ENCODE measurements around the gene EGR4.
"Not testable (repeated sequence)": the region's sequence is repeated elsewhere in the genome, so short reads cannot be mapped to it uniquely, and the experiment has no call there.

EGR4 gene

DNA sequence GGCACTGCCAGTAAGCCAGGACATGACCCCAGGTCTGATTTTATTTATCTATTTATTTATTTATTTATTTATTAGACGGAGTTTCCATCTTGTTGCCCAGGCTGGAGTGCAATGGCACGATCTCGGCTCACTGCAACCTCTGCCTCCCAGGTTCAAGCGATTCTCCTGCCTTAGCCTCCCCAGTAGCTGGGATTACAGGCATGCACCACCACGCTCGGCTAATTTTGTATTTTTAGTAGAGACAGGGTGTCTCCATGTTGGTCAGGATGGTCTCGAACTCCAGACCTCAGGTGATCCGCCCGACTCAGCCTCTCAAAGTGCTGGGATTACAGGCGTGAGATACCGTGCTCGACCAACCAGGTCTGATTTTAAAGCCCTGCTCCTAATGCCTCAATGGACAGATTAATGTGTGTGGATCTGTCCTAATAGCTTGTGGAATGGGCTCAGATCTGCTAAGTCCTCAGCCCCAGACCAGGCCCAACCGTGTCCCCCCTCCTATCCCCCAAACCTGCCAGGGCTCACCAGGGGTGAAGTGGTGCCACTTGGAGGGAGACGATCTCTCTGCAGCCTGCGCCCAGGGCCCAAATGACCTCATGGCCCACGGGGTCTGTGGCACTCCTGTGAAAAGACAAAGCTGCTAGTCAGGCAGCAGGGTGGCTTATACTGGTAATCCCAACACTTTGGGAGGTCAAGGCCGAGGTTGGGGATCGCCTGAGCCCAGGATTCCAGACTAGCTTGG lies 30.5 kb downstream of the EGR4 start:
- not testable (repeated sequence) for DNase-seq

DNA sequence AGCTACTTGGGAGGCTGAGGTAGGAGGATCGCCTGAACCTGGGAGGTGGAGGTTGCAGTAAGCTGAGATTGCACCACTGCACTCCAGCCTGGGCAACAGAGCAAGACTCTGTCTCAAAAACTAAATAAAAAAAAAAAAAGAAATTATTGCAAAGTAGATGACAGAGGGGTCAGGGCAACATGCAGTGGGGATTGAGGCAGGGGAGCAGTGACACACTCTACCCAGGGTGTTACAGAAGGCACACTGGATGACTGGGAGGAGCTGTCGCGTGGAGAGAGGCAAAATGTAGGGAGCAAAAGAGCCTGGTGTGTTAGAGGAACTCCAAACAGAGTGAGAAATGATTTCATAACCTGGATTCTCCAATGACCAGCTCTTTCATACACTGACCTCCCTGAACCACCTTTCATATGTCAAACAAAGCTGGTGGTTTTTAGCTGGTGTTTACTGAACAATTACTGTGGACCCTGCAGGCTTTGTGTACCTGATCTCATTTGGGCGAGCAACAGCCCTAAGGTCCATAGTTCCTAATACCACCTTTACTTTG lies 31.2 kb downstream of the EGR4 start:
- DNase-seq: peak; percentile 45

DNA sequence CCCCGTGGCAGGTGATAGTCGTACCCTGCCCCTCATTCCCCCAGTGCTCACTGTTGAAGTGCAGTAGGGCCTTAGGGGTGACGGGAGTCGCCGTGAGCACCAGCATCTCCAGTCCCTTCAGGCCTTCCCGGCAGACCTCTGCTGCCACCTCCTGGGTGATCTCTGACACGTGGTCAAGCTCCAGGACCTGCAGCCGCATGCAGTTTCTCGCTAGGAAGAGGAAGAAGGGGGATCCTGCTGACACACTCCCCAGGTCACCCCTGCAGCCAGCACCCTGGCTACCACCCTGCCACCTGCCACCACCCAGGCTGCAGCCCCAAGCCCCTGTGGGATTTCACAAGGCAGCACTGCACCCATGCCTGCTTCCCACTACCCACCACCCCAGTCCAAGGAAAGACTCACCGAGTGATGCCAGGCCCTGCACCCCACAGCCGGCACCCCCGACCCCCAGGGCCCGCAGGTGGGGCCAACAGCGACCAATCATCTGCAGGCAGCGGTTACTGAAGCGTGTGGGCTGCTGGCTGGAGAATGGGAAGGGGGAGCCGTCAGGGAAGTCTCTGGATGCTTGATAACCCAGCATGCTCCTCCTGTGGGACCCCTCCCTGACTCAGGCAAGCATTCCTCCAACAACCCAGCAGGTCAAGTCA lies 32.9 kb downstream of the EGR4 start:
- DNase-seq: no peak

DNA sequence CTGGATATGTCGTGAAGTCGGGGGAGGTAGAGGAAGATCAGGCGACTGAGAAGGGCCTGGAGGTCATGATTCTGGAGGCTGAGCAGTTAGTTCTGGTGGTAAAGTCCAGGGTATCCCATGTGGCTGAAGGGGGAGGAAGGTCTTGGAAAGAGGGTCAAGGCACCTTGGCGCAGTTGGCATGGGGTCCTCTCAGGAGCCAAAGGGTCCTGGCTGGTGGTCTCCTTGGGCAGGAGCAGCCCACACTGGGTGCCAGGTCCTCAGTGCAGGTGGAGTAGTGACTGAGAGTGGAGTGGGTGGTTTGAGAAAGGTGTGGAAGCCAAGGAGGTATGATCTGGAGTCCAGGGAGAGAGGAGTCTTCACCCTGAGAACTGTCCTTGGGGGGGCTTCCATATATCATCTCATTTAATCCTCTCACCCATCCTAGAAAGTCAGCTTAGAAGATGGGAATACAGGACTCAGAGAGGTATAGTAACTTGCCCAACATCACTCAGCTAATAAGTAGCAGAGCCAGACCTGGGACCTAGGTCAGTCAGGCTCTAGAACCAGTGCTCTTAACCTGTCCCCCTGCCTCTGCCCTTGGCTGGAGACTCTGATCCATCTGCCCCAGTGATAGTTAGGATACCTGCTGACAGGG lies 33.5 kb downstream of the EGR4 start:
- DNase-seq: no peak

DNA sequence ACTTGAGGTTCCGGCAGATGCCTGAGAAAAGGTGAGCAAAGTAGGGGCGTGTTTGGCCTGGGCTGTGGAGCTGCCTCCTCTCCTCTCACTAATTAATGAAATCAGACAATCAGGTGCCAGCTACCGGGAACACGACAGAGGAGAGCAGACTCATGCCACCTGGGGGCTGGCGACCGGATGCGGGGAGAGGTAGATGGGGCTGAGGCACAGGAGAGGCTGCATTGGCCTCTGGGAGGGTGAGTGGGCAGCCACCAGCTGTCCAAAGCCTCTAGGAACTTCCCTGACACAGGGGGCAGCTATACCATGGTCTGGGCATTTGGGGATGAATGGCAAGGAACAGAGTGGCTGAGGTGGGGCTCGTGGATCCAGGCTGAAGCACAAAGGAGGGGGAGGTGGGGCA lies 34.1 kb downstream of the EGR4 start:
- no peak for DNase-seq

DNA sequence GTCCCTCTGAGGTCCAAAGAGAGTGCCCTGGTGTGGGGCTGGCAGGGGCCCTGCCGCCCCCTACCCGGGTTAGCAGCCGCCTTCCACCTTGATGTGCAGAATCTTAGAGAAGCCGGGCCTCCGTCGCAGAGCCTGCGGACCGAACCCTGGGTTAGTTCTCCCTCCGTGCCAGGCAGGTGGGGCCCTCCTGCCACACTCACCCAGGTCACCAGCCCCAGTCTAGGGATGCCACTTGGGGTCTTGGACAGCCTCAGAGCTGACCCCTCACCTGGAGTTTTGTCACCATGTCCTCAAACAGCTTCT lies 34.5 kb downstream of the EGR4 start:
- DNase-seq: no peak

DNA sequence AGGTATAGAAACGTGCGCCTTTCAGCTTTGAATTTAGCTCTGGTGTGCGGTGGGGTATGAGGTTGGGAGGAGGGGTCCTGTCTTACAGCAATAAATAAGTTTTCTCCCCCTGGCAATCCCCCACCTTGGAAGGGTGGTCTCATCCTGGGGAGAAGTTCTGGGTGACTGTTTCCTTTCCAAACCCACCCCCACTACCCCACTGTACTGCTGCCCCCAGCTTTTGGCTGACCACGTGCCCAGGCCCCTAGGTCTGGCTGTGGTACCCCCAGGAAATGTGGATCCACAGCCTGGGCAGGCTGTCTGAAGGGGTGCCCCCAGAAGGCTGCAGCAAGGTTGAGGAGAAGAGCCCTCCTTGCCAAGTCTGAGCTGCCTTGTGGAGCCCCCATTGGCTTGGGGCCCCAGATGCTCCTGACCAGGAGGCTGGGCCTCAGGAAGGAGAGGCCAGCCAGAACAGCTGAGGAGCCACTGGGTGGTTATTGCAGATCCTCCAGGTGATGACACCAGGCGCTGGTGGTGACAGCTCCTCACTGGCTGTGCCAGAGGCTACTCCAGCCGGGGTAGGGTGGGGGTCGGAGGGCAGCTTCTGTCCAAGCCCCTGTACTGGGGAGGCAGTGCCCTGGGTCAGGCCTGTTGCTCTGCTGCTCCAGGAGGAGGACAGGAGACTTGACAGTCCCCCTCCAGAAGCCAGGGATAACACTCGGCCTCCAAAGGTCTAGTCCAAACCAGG lies 35.0 kb downstream of the EGR4 start:
- DNase-seq: no peak

DNA sequence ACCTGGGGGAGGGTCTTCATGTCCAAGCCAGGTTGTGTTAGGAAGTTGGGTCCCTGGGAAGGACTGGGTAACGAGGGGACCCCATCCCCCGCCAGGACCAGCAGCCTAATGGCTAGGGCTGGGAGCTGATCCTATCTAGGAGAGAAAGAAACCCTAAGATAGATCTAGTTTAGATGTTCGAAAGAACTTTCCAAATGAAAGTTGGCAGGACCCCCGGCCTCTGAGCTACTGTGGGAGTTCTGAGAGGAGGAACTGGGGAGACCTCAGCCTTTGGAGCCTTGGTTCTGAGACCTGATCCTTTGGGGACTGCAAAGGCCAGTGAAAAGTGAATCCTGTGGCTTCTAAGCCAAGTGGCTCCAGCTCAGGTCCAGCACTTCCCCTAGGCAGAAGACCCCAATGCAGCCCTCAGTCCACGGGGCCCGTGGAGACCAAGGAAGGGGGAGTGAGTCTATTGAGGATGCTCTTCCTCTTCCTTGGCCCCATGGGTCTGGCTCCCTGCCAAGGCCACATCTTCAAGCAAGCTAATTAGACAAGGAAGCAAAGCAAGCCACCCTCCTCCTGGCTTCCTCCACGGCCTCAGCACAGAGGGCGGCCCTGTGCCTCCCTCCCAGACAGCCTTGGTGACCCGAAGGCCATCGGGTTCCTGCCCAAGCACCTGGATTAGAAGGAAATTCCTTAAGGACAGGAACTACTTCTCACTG lies 35.8 kb downstream of the EGR4 start:
- DNase-seq: no peak

DNA sequence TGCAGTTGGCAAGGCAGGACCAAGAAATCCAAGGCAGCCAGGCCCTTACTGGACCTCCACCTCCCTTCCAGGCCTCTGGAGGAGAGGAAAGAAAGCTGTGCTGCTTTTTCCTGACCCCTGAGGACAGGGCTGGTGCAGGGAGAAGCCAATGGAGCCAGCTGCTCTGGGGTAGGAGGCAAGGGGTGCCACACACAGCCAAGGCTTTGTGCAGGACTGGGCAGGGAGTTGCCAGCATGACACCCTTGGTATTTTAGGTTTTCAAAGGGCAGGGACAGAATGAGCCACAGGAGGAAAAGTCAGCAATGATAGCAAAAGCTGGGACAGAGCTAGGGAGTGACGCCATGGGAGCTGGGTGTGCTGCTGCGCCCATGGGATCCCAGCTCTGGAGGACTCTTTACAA lies 36.3 kb downstream of the EGR4 start:
- no peak for DNase-seq

DNA sequence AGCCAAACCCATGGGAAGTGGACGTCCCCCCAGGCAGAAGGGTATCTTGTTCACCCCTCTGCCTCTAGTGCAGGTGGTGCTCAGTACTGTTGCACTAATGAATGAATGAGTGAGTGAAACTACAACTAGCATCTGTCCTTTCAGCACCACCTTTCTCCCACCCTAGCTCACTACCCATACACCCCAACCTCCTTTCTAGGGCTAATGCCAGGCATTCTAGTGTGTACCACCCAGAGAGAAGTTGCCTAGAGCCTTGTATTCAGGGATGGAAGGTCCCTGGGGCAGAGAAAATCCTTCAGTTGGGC lies 36.8 kb downstream of the EGR4 start:
- no peak for DNase-seq

DNA sequence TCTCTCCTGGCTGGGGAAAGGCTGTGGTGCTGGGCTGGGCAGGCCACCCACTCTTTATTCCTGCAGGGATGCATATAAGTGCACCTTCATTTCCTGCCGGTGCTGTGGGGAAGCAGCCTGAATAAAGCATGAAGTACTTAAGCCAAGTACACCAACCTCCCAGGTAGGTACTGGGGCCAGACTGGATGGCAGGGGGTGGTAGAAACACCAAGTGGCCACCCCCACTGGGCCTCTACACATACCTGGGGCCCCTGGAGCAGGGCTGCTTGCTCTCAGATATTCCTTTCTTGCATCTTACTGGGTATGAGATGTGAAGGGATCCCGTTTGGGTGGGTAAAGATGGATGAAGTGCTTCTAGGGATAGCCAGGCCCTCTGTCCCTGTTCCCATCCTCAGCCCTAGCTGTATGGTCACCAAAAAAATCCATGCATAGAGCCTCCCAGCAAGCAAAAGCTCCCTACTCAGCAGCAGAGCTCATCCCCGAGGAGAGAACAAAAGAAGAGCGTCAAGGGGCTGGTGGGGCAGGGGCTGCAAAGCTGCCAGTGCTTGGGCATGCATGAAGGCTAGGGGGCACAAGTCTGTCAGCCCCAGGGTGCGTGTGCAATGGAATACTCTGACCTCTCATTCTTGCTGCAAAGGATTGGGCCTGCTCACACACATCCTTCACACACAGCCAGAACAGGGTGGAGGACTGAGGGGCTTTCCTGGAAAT lies 37.3 kb downstream of the EGR4 start:
- no peak for DNase-seq

DNA sequence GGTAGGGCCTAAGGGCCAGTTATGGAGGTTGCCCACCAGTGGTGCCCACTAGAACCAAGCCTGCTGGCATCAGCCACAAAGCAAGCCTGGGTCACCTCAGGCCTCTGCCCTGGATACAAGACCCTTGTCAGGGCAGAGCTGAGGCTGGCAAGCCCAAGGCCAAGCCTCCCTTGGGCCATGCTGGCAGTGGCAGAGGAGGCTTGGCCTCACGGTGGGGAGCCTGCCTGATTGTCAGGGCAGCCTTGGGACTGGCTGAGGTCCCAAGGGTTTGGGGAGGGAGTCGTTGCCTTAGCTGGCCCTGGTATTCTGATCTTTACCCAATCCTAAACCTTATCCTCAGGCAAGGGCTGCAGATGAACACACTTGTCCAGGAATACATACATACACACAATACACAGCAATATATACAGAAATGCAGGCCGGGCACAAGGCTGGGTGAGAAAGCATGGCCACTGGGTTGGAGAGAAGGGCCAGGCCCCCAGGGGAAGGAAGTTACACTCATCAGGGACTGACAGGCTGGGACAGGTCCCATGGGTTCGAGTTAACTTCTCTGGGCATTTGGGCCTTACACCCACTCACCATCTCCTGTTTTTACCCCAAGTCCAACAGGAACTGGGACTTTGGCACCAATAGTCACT lies 38.2 kb downstream of the EGR4 start:
- no peak for DNase-seq

DNA sequence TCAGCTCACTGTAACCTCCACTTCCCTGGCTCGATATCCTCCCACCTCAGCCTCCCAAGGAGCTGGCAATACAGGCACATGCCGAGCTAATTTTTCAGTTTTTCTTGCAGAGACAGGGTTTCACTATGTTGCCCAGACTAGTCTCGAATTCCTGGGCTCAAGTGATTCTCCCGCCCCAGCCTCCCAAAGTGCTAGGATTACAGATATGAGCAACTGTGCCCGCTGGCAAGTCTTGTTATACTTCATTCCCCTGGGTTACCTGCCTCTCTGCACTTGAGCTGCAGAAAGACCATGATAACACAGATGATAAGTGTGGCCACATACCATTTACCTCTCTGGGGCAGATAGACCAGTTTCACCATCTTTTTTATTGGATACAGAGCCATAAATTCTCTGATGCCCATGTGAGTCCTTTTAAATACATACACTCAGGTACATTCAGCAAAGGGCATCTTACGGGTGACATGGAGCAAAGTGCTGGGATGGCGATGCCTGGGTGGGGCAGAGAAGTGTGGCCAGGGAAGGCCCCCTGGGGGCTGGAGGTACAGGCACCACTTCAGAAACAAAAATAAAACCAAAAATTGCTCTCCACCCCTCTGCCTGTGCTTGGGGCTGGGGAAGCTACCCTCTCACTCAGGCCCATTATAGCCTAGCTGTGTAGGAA lies 38.9 kb downstream of the EGR4 start:
- DNase-seq: no peak

DNA sequence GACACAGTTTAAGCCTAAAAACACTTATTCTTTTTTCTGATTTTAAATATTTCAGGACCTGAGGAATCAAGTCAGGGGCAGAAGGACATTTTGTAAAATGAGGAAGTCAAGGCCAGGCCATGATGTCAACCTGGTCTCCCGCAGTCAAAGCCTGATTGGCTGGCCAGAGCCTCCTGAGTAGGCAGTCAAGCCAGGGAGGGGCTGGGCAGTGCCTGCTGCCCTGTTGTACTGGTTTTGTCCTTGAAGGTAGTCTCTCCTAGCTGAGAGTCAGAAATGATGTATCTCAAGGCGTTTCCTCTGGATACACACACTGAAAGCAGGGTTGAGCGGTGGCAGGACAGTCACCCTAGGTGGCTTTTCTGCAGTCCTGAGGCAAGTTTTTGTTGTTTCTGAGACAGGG lies 39.4 kb downstream of the EGR4 start:
- no peak for DNase-seq

DNA sequence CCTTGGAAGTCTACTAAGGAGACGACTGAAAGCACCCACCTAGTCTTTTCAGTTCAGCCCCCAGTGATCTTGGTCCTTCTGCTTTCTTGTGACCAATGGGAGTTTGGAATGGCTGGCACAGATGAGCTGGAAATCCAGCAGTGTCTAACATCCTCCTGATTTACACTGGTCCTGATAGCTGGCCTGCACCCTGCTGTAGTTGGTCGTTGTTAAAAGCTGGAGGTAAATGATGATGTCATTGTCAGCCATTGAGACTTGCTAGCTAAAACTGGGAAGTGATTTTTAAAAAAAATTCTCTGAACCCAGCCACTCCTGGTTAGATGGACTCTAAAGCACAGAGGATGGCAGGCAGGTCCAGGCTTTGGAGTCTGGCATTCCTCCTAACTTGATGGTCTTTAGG lies 39.9 kb downstream of the EGR4 start:
- DNase-seq: no peak

DNA sequence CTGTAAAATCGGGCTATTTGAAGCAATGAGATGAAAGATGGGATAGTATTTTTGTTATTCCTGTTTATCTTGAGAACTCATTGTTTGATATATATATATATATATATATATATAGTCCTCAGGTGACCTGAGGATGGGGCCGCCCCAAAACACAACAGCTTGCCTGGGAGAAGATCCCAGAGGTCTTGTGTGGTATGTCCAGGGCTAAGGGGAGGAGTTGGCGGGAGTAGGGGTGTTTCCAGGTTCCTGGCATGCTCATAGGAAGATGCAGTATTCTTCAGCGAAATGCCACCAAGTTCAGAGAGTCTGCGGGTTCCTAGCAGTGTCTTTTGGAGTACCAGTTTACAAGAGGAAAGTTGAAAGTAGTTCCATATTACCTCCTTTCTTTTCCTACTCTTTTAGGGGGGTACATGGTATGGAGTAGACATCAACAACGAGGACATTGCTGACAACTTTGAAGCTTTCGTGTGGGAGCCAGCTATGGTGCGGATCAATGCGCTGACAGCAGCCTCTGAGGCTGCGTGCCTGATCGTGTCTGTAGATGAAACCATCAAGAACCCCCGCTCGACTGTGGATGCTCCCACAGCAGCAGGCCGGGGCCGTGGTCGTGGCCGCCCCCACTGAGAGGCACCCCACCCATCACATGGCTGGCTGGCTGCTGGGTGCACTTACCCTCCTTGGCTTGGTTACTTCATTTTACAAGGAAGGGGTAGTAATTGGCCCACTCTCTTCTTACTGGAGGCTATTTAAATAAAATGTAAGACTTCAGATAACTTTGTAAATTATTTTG lies 40.9 kb downstream of the EGR4 start:
- no peak for DNase-seq

DNA sequence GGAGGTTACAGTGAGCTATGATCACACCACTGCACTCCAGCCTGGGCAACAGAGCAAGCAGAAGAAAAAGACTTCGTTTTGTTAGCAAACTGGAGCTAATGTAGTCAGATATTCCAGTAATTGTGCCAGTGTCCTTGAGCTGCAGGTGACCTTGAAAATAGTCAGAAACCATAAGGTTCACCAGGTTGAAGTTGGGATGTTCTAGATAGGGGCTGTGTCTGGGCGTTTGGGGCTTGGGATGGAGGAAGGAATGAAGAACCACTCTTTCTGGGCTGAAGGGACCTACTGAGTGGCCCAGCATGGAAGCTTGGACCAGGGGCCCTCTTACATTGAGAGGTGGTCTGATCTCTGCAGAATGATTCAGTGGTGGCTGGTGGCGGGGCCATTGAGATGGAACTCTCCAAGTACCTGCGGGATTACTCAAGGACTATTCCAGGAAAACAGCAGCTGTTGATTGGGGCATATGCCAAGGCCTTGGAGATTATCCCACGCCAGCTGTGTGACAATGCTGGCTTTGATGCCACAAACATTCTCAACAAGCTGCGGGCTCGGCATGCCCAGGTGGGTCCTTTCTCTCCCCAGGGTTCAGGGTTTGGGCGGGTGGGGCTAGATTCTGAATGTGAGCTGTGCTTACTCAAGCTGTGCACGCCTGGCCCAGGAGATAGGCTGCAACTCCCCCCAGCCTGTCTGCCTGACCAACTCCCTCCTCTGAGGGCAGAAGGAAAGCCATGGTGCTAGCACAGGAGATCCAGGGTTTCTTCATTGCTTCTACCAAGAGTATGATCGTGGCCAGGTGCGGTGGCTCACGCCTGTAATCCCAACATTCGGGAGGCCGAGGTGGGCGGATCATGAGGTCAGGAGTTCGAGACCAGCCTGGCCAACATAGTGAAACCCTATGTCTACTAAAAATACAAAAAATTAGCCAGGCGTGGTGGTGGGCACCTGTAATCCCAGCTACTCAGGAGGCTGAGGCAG lies 42.2 kb downstream of the EGR4 start:
- no peak for DNase-seq

DNA sequence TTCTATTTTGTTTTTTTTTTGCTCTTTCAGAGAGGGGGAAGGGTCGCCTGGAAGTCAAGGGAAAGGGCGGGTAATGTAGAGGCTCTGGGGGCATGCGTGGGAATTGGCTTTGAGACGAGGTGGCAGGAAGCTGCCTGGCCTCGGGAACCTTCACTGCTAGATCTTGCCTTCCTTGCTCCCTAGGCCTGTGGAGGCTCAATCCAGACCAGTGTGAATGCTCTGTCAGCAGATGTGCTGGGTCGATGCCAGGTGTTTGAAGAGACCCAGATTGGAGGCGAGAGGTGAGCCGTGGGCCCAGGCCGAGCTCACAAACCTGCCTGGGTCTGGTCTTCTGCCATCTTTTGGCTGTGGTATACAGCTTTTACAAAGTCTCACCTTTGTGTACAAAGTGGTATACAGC lies 43.7 kb downstream of the EGR4 start:
- no peak for DNase-seq

DNA sequence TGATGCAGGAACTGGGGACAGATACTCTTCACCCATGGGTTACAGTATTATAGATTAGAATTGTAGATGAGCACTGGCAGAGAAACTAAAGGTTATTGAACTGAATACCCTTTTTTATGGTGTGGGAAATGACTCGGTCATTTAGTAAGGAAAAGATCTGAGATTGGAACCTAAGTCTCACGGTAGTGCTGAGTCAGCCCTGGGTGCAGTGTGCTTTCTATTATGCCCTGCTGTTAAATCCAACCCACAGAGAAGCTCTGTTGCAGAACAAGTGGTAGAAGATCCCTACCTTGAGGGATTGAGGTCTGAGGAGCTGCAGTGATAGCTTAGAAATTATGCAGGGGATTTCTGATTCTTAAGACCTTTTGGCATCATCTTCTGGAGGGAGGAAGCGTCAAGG lies 46.5 kb downstream of the EGR4 start:
- DNase-seq: no peak
